HL-60/S4 (cell line): ENCODE measurements around the gene KCTD16.

Experiments used
- in situ Hi-C: fragments of 300-500 bp; cut with MboI; formaldehyde crosslinking; loops from 2 replicates; pipeline ENCODE4 v1.14.3; 2022; ENCODE audit warnings: low sequenced_read_pairs

The KCTD16 gene

DNA sequence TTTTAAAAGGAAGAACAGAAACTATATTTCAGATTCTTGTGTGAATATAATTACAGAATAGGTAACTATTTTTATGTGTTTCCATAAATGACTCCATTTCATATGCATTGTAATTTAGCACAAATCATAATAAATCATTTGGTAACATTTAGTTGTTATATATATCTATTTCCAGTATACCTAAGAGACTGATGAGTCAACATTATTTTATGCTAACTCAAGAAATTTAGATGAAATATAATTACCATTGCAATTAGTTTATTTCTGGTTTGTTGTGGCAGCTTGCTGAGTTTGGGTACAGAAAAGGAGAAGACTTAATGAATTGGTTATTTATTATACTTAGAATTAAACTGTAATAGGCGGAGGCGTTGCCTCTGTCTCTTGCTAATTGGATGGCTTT lies 314.9 kb downstream of the KCTD16 start:
- in situ Hi-C loops: no loop called here

DNA sequence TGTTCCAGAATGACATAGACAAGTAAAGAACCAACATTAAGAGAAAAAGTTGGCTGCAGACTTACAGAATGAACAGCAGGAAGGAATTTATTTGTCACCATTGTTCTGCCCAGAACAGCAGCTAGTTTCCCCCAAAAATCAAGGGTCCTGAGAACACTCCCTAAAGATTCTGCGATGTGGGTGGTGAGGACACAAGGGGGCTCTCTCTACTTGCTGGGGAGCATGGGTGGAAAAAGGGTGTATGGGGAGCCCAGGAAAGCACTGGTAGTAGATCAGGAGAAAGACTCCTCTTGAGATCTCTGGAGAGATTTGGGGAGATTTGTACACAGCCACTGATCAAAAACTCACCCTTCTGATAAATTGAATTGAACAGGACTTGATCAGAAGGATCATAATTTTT lies 316.5 kb downstream of the KCTD16 start:
- in situ Hi-C loops: no loop called here

DNA sequence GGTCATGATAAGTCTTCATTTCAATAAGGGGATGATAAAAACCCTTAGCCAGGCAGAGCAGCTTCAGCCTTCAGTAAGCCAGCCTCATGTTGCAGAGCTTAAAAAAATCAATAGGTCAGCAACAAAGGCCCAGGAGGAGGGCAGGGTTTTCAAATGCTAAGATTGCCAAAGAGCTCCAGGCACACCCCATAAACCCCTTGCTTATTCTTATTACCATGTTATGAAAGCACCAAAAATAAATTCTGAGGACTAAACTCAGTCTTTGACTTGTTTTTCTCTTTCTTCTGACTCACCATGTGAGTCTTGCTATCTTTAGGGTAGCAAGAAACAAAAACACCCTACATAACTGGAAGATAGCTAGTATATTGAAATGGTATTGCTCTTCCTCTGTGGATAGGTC lies 317.1 kb downstream of the KCTD16 start:
- in situ Hi-C loops: no loop called here

- in situ Hi-C loops: no loop called here
These were observed 332.4 kb downstream of the KCTD16 start for GRCh38 chr5:144503123-144503522.

GRCh38 chr5:144504929-144505577 lies 334.4 kb downstream of the KCTD16 start:
- in situ Hi-C loops: no loop called here

- in situ Hi-C loops: no loop called here
These were observed 340.3 kb downstream of the KCTD16 start for GRCh38 chr5:144510845-144511579.

GRCh38 chr5:144511580-144512072 lies 341.0 kb downstream of the KCTD16 start:
- in situ Hi-C loops: no loop called here

DNA sequence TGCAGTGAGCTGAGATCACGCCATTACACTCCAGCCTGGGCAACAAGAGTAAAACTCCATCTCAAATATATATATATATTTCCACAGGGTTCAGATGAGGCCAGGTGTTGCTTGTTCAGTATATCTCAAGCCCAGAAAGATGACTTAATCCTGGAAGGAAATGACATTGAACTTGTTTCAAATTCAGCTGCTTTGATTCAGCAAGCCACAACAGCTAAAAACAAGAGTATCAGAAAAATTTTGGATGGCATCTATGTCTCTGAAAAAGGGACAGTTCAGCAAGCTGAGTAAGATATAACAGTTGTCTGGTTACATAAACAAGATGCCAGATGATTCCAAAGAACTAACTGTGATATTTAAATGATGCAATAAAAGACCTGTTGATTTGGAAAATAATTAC lies 352.0 kb downstream of the KCTD16 start:
- in situ Hi-C loops: no loop called here

DNA sequence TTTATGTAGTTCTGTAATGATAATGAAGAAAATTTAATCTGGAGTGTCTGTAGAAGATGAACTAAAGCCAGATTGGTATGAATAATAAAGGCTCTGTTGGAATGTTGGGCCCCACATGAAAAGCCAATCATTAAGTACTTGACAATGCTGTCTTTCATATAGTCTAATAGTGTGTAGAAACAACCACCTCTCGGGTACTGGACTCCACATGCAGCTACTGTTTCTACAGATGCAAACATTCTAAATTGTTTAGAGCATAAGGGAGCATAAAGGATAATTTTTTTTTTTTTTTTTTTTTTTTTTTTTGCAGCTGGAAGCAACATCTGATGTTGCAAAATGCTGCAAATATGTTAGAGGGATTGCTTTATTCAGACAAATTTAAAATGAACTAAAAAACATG lies 354.3 kb downstream of the KCTD16 start:
- in situ Hi-C loops: no loop called here

- in situ Hi-C loops: no loop called here
These were observed 360.5 kb downstream of the KCTD16 start for GRCh38 chr5:144531188-144531587.
